Ovary (tissue), 9 donors: Measurements from ENCODE around the gene SPACA4. TPM values are rescaled to one million over a fixed set of nuclear protein-coding genes. Genes with fewer than 3 reads are reported as not detected.

Experiments
- DNase-seq, 5 donors: peaks; one replicate each; pipeline ENCODE4 v3.0.0-alpha.2; 2019 to 2020
- H3K27ac ChIP-seq, 2 donors: fragments of 200-600 bp; one replicate each; pipeline versions ENCODE4 v1.5.1 to v1.8.0; 2019 to 2022
- H3K27me3 ChIP-seq: fragments of 200-600 bp; one replicate; pipeline ENCODE4 v1.8.0; 2022
- H3K36me3 ChIP-seq: fragments of 200-600 bp; sonication (generic); one replicate; pipeline ENCODE4 v1.5.1; 2019
- H3K4me1 ChIP-seq: one replicate; pipeline ENCODE4 v1.8.1; 2013; ENCODE audit warnings: mild to moderate bottlenecking, moderate library complexity; ENCODE audit not compliant: insufficient read depth
- H3K4me3 ChIP-seq: fragments of 200-600 bp; sonication (generic); one replicate; pipeline ENCODE4 v1.5.1; 2017
- H3K9me3 ChIP-seq, 2 donors: fragments of 200-600 bp in 1 of 2; sonication (generic) in 1 of 2; one replicate each; pipeline versions ENCODE4 v1.5.1 to v1.8.1; 2013 to 2019; ENCODE audit warnings: mild to moderate bottlenecking in 1 of 2, moderate library complexity in 1 of 2
- EP300 ChIP-seq: sonication (generic); formaldehyde crosslinking; IDR thresholded peaks from one replicate; pipeline ENCODE4 v1.6.1; 2017; ENCODE audit warnings: antibody characterized with exemption
- POLR2A ChIP-seq: fragments of 450-650 bp; IDR thresholded peaks from one replicate; pipeline ENCODE4 v1.6.1; 2017; ENCODE audit warnings: antibody characterized with exemption, mild to moderate bottlenecking, moderate library complexity
- WGBS, 3 donors: extraction: QIAGEN DNeasy Blood & Tissue Kit in 1 of 3; methylation state at CpG; one replicate each; pipeline versions ENCODE4 v1.1.5 to v1.1.7; 2013 to 2017; 5-methylcytosine and 5-hydroxymethylcytosine counted together
- intact Hi-C, 4 donors: fragments of 100-400 bp; cut with DNase I; formaldehyde crosslinking; loops; one replicate each; pipeline versions ENCODE4 v1.11.0 to v1.15.1; 2022 to 2023
- polyA plus RNA-seq, 2 donors: library from polyadenylated mRNA; stranded (reverse); fragments of 200-250 nt in 1 of 2; fragments of 350-450 nt in 1 of 2; fragmentation: Illumina TruSeq in 1 of 2; extraction: RNeasy Lipid Tissue Mini Kit (QIAGEN cat#74804) in 1 of 2; gene quantifications; one replicate each; pipeline ENCODE4 v1.2.3, GENCODE V29; 2013 to 2014
- total RNA-seq, 7 donors: library from RNA; depleted of rRNA in 2 of 7; stranded (reverse); fragments of >200 nt in 2 of 7; fragmentation: NEBNext Ultra II Directional in 3 of 7; extraction: Animal tissue kit (Norgen Biotek cat#: 25700) in 3 of 7; gene quantifications; one replicate each; pipeline versions ENCODE4 v1.1.0 to v1.2.4, GENCODE V29; 2016 to 2023
- TF ChIP-seq, protein P1 (sequence below), 3 donors: fragments of 450-650 bp in 2 of 3; fragments of 200-600 bp in 1 of 3; IDR thresholded peaks; one replicate each; pipeline versions ENCODE4 v1.5.1 to v1.8.0; 2016 to 2022; ENCODE audit warnings: antibody characterized with exemption in 3 of 3, mild to moderate bottlenecking in 1 of 3
- donor health status: DM: no; HTN: no; CAD: no; lungs with moderate emphysema.
- donor health status: DM: no; HTN: no; CAD: no.
- donor health status: Bipolar disorder and iron deficiency.
- donor health status: DM: yes; HTN: yes; CAD: no.
- donor health status: DM: no; HTN: no; CAD: no.
- donor health status: DM: yes; HTN: yes; CAD: no.

The SPACA4 gene
- total and polyA plus RNA-seq, 9 donors: not detected

DNA sequence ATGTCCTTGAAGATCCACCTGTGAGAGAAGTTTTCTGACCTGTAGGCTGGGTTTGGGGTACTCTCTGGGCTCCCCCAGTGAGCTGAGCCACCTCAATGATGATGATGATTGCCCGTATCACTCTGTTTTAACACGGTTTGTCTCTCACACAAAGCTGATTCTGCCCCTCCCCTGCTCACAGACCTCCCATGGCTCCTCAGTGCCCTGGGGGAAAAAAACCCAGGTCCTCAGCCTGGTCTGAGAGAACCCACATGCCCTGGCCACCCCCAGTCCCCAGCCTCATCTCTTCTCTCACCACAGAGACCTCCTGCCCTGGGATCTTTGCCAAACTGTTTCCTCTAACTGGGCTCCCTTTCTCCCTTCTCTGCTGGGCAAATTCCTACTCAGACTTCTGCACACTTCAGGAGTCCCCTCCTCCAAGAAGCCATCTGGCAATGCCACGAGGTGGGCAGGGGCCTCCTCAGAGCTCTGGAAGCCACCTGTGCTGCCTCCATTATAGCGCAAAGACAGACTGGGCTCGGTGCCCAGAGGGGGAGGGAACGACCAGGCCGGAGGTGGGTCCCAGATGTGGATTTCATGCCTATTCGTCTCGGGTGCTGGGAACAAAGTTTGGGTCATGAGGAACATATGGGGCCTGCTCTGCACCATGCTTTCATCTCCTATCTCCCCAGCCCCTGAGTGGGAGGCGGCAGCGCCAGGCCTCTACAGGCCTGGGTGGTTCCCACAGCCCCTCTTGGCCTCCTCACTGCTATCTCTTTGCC is 47.9 kb downstream of the SPACA4 start:
- 24 to 40% (median 25%) methylated on average over 11 of the region's 11 CpGs for WGBS, 3 donors
- no peak overlapping the region for H3K27ac ChIP-seq
- H3K9me3 ChIP-seq: no peaks in the 10 kb centered on the region
- intact Hi-C loops: no loop called here
- no peaks in the 10 kb centered on the region for H3K36me3 ChIP-seq
- no peak for DNase-seq
- no peak for TF ChIP-seq POLR2A
- no peak for TF ChIP-seq EP300
- TF ChIP-seq, protein P1, sequence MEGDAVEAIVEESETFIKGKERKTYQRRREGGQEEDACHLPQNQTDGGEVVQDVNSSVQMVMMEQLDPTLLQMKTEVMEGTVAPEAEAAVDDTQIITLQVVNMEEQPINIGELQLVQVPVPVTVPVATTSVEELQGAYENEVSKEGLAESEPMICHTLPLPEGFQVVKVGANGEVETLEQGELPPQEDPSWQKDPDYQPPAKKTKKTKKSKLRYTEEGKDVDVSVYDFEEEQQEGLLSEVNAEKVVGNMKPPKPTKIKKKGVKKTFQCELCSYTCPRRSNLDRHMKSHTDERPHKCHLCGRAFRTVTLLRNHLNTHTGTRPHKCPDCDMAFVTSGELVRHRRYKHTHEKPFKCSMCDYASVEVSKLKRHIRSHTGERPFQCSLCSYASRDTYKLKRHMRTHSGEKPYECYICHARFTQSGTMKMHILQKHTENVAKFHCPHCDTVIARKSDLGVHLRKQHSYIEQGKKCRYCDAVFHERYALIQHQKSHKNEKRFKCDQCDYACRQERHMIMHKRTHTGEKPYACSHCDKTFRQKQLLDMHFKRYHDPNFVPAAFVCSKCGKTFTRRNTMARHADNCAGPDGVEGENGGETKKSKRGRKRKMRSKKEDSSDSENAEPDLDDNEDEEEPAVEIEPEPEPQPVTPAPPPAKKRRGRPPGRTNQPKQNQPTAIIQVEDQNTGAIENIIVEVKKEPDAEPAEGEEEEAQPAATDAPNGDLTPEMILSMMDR (IDR thresholded peaks at IDR 0.05): no peak
- H3K4me3 ChIP-seq: no peak overlapping the region
- H3K27me3 ChIP-seq: no peaks in the 10 kb centered on the region
- peaks cover 2% of the 10 kb centered on the region for H3K4me1 ChIP-seq

DNA sequence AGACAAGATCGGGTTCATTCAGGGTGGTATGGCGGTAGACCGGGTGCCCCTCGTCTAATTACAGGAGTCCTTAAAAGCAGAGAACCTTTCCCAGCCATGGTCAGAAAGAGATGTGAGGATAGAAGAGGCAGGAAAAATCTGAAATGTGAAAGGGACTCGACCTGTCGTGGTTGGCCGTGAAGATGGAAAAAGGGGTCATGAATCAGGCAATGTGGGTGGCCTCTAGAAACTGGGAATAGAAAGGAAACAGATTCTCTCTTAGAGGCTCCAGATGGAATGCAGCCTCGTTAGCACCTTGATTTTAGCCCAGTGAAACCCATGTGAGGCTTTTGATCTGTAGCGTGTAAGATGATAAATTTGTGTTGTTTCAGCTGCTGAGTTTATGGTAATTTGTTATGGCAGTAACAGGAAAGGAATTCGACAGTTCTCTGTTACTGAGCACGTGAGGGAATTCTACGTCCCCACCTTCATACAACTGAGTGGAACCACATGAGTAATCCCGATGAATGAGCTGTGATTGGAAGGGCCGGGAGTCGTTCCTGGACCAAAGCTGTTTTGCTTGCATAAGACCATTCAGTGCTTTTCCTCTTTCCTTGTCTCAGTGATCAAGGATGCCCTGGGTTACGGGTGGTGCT is 50.4 kb downstream of the SPACA4 start:
- peaks cover 2% of the 10 kb centered on the region for H3K4me1 ChIP-seq
- no peak overlapping the region for H3K4me3 ChIP-seq
- DNase-seq: no peak
- H3K27ac ChIP-seq: no peak overlapping the region
- WGBS, 3 donors: 33 to 37% (median 34%) methylated on average over 16 of the region's 16 CpGs
- intact Hi-C loops: no loop called here
- H3K27me3 ChIP-seq: no peaks in the 10 kb centered on the region
- no peaks in the 10 kb centered on the region for H3K36me3 ChIP-seq
- TF ChIP-seq POLR2A (no peak), EP300 (no peak)
- TF ChIP-seq, protein P1 (IDR thresholded peaks at IDR 0.05): no peak
- H3K9me3 ChIP-seq: no peaks in the 10 kb centered on the region

Other genes with a start within 250 kb of the SPACA4 start
- 1 to 10 TPM; 3.3 to 9.7 (median 7.7) TPM for gene TMEM143, start 242.8 kb upstream of the SPACA4 start, total RNA-seq
- gene TMEM143, start 242.8 kb upstream of the SPACA4 start, polyA plus RNA-seq: 1 to 10 TPM; 4.1 to 6.0 TPM
- gene SYNGR4, start 242.4 kb upstream of the SPACA4 start, total RNA-seq: not detected
- not detected for gene SYNGR4, start 242.4 kb upstream of the SPACA4 start, polyA plus RNA-seq
- gene KDELR1, start 215.2 kb upstream of the SPACA4 start, total RNA-seq: 100 to 1,000 TPM in 6 of 7 donors, 10 to 100 TPM in 1; 94.0 to 202 (median 170) TPM
- gene KDELR1, start 215.2 kb upstream of the SPACA4 start, polyA plus RNA-seq: 100 to 1,000 TPM; 180 to 333 TPM
- gene GRIN2D, start 213.1 kb upstream of the SPACA4 start, total RNA-seq: under 1 TPM in 6 of 7 donors, not detected in 1; 0.10 to 0.32 (median 0.18) TPM
- gene GRIN2D, start 213.1 kb upstream of the SPACA4 start, polyA plus RNA-seq: under 1 TPM; 0.12 TPM
- gene GRWD1, start 160.8 kb upstream of the SPACA4 start, total RNA-seq: 10 to 100 TPM; 16.5 to 41.9 (median 32.5) TPM
- 10 to 100 TPM in 1 of 2 donors, 1 to 10 TPM in 1; 9.5 to 14.8 TPM for gene GRWD1, start 160.8 kb upstream of the SPACA4 start, polyA plus RNA-seq
- gene KCNJ14, start 151.2 kb upstream of the SPACA4 start, total RNA-seq: 1 to 10 TPM in 5 of 7 donors, under 1 TPM in 2; 0.48 to 2.2 (median 1.4) TPM
- under 1 TPM; 0.56 to 0.63 TPM for gene KCNJ14, start 151.2 kb upstream of the SPACA4 start, polyA plus RNA-seq
- gene CYTH2, start 137.4 kb upstream of the SPACA4 start, total RNA-seq: 10 to 100 TPM; 38.5 to 66.5 (median 49.4) TPM
- 10 to 100 TPM; 27.6 to 58.2 TPM for gene CYTH2, start 137.4 kb upstream of the SPACA4 start, polyA plus RNA-seq
- gene LMTK3, start 94.9 kb upstream of the SPACA4 start, total RNA-seq: 1 to 10 TPM in 1 of 7 donors, under 1 TPM in 6; 0.38 to 2.5 (median 0.50) TPM
- under 1 TPM in 1 of 2 donors, not detected in 1; 0.27 TPM for gene LMTK3, start 94.9 kb upstream of the SPACA4 start, polyA plus RNA-seq
- gene SULT2B1, start 54.6 kb upstream of the SPACA4 start, total RNA-seq: under 1 TPM in 1 of 7 donors, not detected in 6; 0.20 TPM
- under 1 TPM in 1 of 2 donors, not detected in 1; 0.10 TPM for gene SULT2B1, start 54.6 kb upstream of the SPACA4 start, polyA plus RNA-seq
- 1 to 10 TPM in 5 of 7 donors, not detected in 2; 1.1 to 6.9 (median 1.5) TPM for gene FAM83E, start 8.3 kb downstream of the SPACA4 start, total RNA-seq
- gene FAM83E, start 8.3 kb downstream of the SPACA4 start, polyA plus RNA-seq: under 1 TPM in 1 of 2 donors, not detected in 1; 0.16 TPM
- 1,000 to 10,000 TPM; 2,699 to 8,435 (median 3,584) TPM for gene RPL18, start 12.4 kb downstream of the SPACA4 start, total RNA-seq
- 1,000 to 10,000 TPM; 1,780 to 6,110 TPM for gene RPL18, start 12.4 kb downstream of the SPACA4 start, polyA plus RNA-seq
- gene SPHK2, start 12.8 kb downstream of the SPACA4 start, total RNA-seq: 10 to 100 TPM; 12.3 to 37.2 (median 27.0) TPM
- gene SPHK2, start 12.8 kb downstream of the SPACA4 start, polyA plus RNA-seq: 10 to 100 TPM in 1 of 2 donors, 1 to 10 TPM in 1; 2.9 to 24.5 TPM
- gene DBP, start 30.6 kb downstream of the SPACA4 start, total RNA-seq: 10 to 100 TPM; 19.7 to 69.8 (median 34.6) TPM
- gene DBP, start 30.6 kb downstream of the SPACA4 start, polyA plus RNA-seq: 10 to 100 TPM; 19.8 to 29.0 TPM
- 10 to 100 TPM; 14.9 to 52.5 (median 40.8) TPM for gene CA11, start 39.4 kb downstream of the SPACA4 start, total RNA-seq
- 10 to 100 TPM; 43.1 to 53.1 TPM for gene CA11, start 39.4 kb downstream of the SPACA4 start, polyA plus RNA-seq
- 1 to 10 TPM in 6 of 7 donors, under 1 TPM in 1; 0.23 to 3.8 (median 2.2) TPM for gene NTN5, start 66.3 kb downstream of the SPACA4 start, total RNA-seq
- gene NTN5, start 66.3 kb downstream of the SPACA4 start, polyA plus RNA-seq: 1 to 10 TPM in 1 of 2 donors, under 1 TPM in 1; 0.55 to 1.4 TPM
- gene FUT2, start 89.2 kb downstream of the SPACA4 start, total RNA-seq: 1 to 10 TPM in 5 of 7 donors, not detected in 2; 1.0 to 2.5 (median 2.4) TPM
- under 1 TPM; 0.10 to 0.23 TPM for gene FUT2, start 89.2 kb downstream of the SPACA4 start, polyA plus RNA-seq
- gene MAMSTR, start 113.0 kb downstream of the SPACA4 start, total RNA-seq: 10 to 100 TPM in 5 of 7 donors, 1 to 10 TPM in 2; 1.3 to 17.1 (median 11.2) TPM
- gene MAMSTR, start 113.0 kb downstream of the SPACA4 start, polyA plus RNA-seq: 1 to 10 TPM; 3.7 to 5.7 TPM
- gene RASIP1, start 133.9 kb downstream of the SPACA4 start, total RNA-seq: 10 to 100 TPM in 5 of 7 donors, 1 to 10 TPM in 2; 4.9 to 25.9 (median 14.2) TPM
- gene RASIP1, start 133.9 kb downstream of the SPACA4 start, polyA plus RNA-seq: 10 to 100 TPM in 1 of 2 donors, 1 to 10 TPM in 1; 4.1 to 18.4 TPM
- under 1 TPM in 2 of 7 donors, not detected in 5; 0.11 to 0.67 TPM for gene IZUMO1, start 140.2 kb downstream of the SPACA4 start, total RNA-seq
- gene IZUMO1, start 140.2 kb downstream of the SPACA4 start, polyA plus RNA-seq: under 1 TPM; 0.08 to 0.13 TPM
- gene FUT1, start 145.9 kb downstream of the SPACA4 start, total RNA-seq: 1 to 10 TPM in 3 of 7 donors, under 1 TPM in 4; 0.48 to 4.0 (median 0.87) TPM
- gene FUT1, start 145.9 kb downstream of the SPACA4 start, polyA plus RNA-seq: 1 to 10 TPM; 1.3 to 1.4 TPM
- not detected for gene FGF21, start 148.8 kb downstream of the SPACA4 start, total RNA-seq
- gene FGF21, start 148.8 kb downstream of the SPACA4 start, polyA plus RNA-seq: not detected
- 10 to 100 TPM; 29.1 to 73.6 (median 55.5) TPM for gene BCAT2, start 204.3 kb downstream of the SPACA4 start, total RNA-seq
- 10 to 100 TPM in 1 of 2 donors, 1 to 10 TPM in 1; 7.8 to 70.5 TPM for gene BCAT2, start 204.3 kb downstream of the SPACA4 start, polyA plus RNA-seq
- gene HSD17B14, start 229.7 kb downstream of the SPACA4 start, total RNA-seq: 10 to 100 TPM; 22.9 to 82.8 (median 46.1) TPM
- gene HSD17B14, start 229.7 kb downstream of the SPACA4 start, polyA plus RNA-seq: 10 to 100 TPM; 10.6 to 78.7 TPM